ENCODE results near the gene HDLBP.

- TF ChIP-seq POLR2A (IDR thresholded peaks at IDR 0.05) (no peak), CTCF (IDR thresholded peaks at IDR 0.05) (no peak), POLR2AphosphoS5 (IDR thresholded peaks at IDR 0.05) (no peak), EP300 (IDR thresholded peaks at IDR 0.05) (no peak)
Measured at GRCh38 chr2:241321886-241322285, 6.4 kb upstream of the HDLBP start.

All from upper lobe of left lung (tissue), 4 donors.